Neuronal stem cell (in vitro differentiated cells): ENCODE measurements around the gene SPOCK1.

Source experiments
- DNase-seq: peaks from one replicate; pipeline ENCODE4 v3.0.0-alpha.2; 2013; ENCODE audit warnings: low spot score
- H2AFZ ChIP-seq: one replicate; pipeline ENCODE4 v1.6.1; 2013; ENCODE audit warnings: mild to moderate bottlenecking, low read length, inconsistent platforms
- H2AK5ac ChIP-seq: 2 replicates; pipeline ENCODE4 v1.6.1; 2013; ENCODE audit warnings: low read depth, mild to moderate bottlenecking, inconsistent platforms, low read length, moderate library complexity, mixed read lengths
- H2BK120ac ChIP-seq: 2 replicates; pipeline ENCODE4 v1.6.1; 2013; ENCODE audit warnings: low read depth, mild to moderate bottlenecking, inconsistent platforms, low read length, moderate library complexity, mixed read lengths
- H2BK12ac ChIP-seq: one replicate; pipeline ENCODE4 v1.6.1; 2013; ENCODE audit warnings: low read length, inconsistent platforms
- H2BK15ac ChIP-seq: 2 replicates; pipeline ENCODE4 v1.6.1; 2013; ENCODE audit warnings: mild to moderate bottlenecking, low read length, inconsistent platforms, mixed read lengths
- H2BK5ac ChIP-seq: one replicate; pipeline ENCODE4 v1.6.1; 2013; ENCODE audit warnings: inconsistent platforms, mild to moderate bottlenecking, low read length, moderate library complexity
- H3K14ac ChIP-seq: one replicate; pipeline ENCODE4 v1.6.1; 2013; ENCODE audit warnings: low read length, inconsistent platforms
- H3K18ac ChIP-seq: 2 replicates; pipeline ENCODE4 v1.6.1; 2013; ENCODE audit warnings: low read length, inconsistent platforms
- H3K23ac ChIP-seq: 2 replicates; pipeline ENCODE4 v1.6.1; 2013; ENCODE audit warnings: low read depth, mild to moderate bottlenecking, mixed read lengths, low read length, inconsistent platforms; ENCODE audit not compliant: poor library complexity
- H3K27ac ChIP-seq: replicated peaks from 3 replicates; pipeline ENCODE4 v1.5.1; 2013; ENCODE audit warnings: low read length, inconsistent platforms
- H3K27me3 ChIP-seq, 3 experiments: 2 replicates each; pipeline ENCODE4 v1.6.1; 2013; ENCODE audit warnings: low read length in 3 of 3, mild to moderate bottlenecking in 2 of 3, inconsistent platforms in 1 of 3, low read depth in 1 of 3, mixed read lengths in 1 of 3, moderate library complexity in 1 of 3; ENCODE audit not compliant: control insufficient read depth in 3 of 3, insufficient read depth in 3 of 3
- H3K36me3 ChIP-seq, 2 donors: replicated peaks in 1 of 2; 2 replicates each; pipeline ENCODE4 v1.6.1; 2013; ENCODE audit warnings: low read length in 2 of 2; ENCODE audit not compliant: control insufficient read depth in 2 of 2, insufficient read depth in 2 of 2
- H3K4ac ChIP-seq: 2 replicates; pipeline ENCODE4 v1.6.1; 2013; ENCODE audit warnings: inconsistent platforms, mild to moderate bottlenecking, low read length, moderate library complexity
- H3K4me1 ChIP-seq, 2 donors: 1 replicate in 1 of 2; 2 replicates in 1 of 2; pipeline ENCODE4 v1.6.1; 2013; ENCODE audit warnings: low read length in 2 of 2, low read depth in 1 of 2; ENCODE audit not compliant: control insufficient read depth in 2 of 2, insufficient read depth in 1 of 2
- H3K4me2 ChIP-seq: one replicate; pipeline ENCODE4 v1.6.1; 2013; ENCODE audit warnings: mild to moderate bottlenecking, low read length, inconsistent platforms; ENCODE audit not compliant: insufficient read depth, poor library complexity, severe bottlenecking
- H3K4me3 ChIP-seq, 2 donors: 2 replicates each; pipeline ENCODE4 v1.5.1; 2013; ENCODE audit warnings: low read length in 2 of 2, mild to moderate bottlenecking in 2 of 2, inconsistent platforms in 1 of 2, moderate library complexity in 1 of 2
- H3K79me1 ChIP-seq: one replicate; pipeline ENCODE4 v1.6.1; 2013; ENCODE audit warnings: low read depth, mild to moderate bottlenecking, inconsistent platforms, low read length, moderate library complexity
- H3K9ac ChIP-seq: one replicate; pipeline ENCODE4 v1.6.1; 2013; ENCODE audit warnings: mild to moderate bottlenecking, low read depth, low read length, inconsistent platforms; ENCODE audit not compliant: poor library complexity
- H3K9me3 ChIP-seq, 2 donors: replicated peaks in 1 of 2; 2 replicates each; pipeline versions ENCODE3 to v1.6.1; 2013; ENCODE audit warnings: low read length in 2 of 2, mild to moderate bottlenecking in 2 of 2, inconsistent platforms in 1 of 2, low read depth in 1 of 2, mixed read lengths in 1 of 2, moderate library complexity in 1 of 2; ENCODE audit not compliant: control insufficient read depth in 2 of 2, insufficient read depth in 1 of 2
- H4K8ac ChIP-seq: one replicate; pipeline ENCODE4 v1.6.1; 2013; ENCODE audit warnings: low read depth, mild to moderate bottlenecking, inconsistent platforms, low read length, moderate library complexity
- H4K91ac ChIP-seq: one replicate; pipeline ENCODE4 v1.6.1; 2013; ENCODE audit warnings: low read length, low read depth, mild to moderate bottlenecking, inconsistent platforms; ENCODE audit not compliant: poor library complexity
- WGBS, 2 donors: extraction: QIAGEN DNeasy Blood & Tissue Kit; methylation state at CpG; one replicate each; pipeline ENCODE4 v1.1.7; 2013; ENCODE audit warnings: missing lambda C conversion rate in 2 of 2, mixed read lengths in 1 of 2; ENCODE audit not compliant: insufficient read length in 2 of 2, insufficient replicate concordance in 1 of 2; ENCODE audit errors: extremely low coverage in 2 of 2; 5-methylcytosine and 5-hydroxymethylcytosine counted together

The SPOCK1 gene

DNA sequence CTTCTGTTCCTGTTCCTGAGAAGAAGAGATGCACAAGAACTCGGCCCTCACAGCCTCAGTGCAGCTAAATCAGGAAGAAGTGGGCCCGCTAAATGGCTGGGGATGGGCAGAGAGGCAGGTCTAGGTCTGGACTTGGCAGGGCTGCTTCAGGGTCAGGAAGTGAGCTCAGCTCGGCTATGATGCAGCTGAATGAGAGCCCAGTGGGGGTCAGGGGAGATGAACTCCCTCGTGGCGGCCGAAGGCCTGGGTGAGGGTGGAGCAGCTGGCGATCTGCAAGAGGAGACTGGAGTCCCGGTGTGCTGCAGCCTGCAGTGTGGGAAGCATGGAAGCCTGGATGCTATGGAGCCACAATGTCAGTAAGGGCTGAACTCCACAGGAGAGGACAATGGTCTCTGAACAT, 466.2 kb downstream of the SPOCK1 start:
- H4K8ac ChIP-seq = no peak overlapping the region

GRCh38 chr5:137027758-137028157, 471.4 kb downstream of the SPOCK1 start:
- Histone ChIP-seq H3K9me3 (no peaks in the 10 kb centered on the region), H3K9ac (no peak overlapping the region), H3K36me3 (no peaks in the 10 kb centered on the region), H2BK120ac (no peak overlapping the region), H3K14ac (no peak overlapping the region), H2BK15ac (no peak overlapping the region), H3K4me3 (no peak overlapping the region), H4K91ac (no peak overlapping the region), H3K4ac (no peak overlapping the region), H3K79me1 (no peaks in the 10 kb centered on the region), H3K23ac (no peak overlapping the region), H3K4me2 (no peak overlapping the region), H2AK5ac (no peak overlapping the region), H4K8ac (no peak overlapping the region), H2AFZ (no peak overlapping the region), H2BK5ac (no peak overlapping the region), H3K4me1 (peaks cover 0 to 6% of the 10 kb centered on the region in 2 donors), H2BK12ac (no peak overlapping the region), H3K18ac (no peak overlapping the region), H3K27me3 (no peaks in the 10 kb centered on the region), H3K27ac (no peak overlapping the region)
- WGBS, 2 donors = no CpG with 5 or more reads among the region's 1 CpG
- no peak for DNase-seq

More for the DNA sequence above, 466.2 kb downstream of the SPOCK1 start:
- Histone ChIP-seq H3K27me3 (no peaks in the 10 kb centered on the region), H2BK120ac (no peak overlapping the region), H3K27ac (no peak overlapping the region), H3K4me2 (no peak overlapping the region), H3K79me1 (no peaks in the 10 kb centered on the region), H2BK15ac (no peak overlapping the region), H4K91ac (no peak overlapping the region), H2BK5ac (no peak overlapping the region), H2BK12ac (peak overlapping the region; percentile 1), H2AK5ac (no peak overlapping the region), H3K36me3 (no peaks in the 10 kb centered on the region), H3K4ac (no peak overlapping the region), H3K9me3 (no peaks in the 10 kb centered on the region), H3K4me3 (no peak overlapping the region), H2AFZ (no peak overlapping the region), H3K14ac (no peak overlapping the region), H3K18ac (no peak overlapping the region), H3K9ac (no peak overlapping the region), H3K4me1 (peaks cover 6 to 9% of the 10 kb centered on the region in 2 donors), H3K23ac (no peak overlapping the region)
- no peak for DNase-seq
- WGBS, 2 donors = no CpG with 5 or more reads among the region's 8 CpGs

GRCh38 chr5:137026296-137026695, 472.8 kb downstream of the SPOCK1 start:
- Histone ChIP-seq H3K27me3 (no peaks in the 10 kb centered on the region), H3K79me1 (no peaks in the 10 kb centered on the region), H3K4ac (no peak overlapping the region), H3K9me3 (no peaks in the 10 kb centered on the region), H3K9ac (no peak overlapping the region), H3K4me3 (no peak overlapping the region), H3K36me3 (no peaks in the 10 kb centered on the region), H2BK120ac (no peak overlapping the region), H3K4me1 (peaks cover 0 to 6% of the 10 kb centered on the region in 2 donors), H4K8ac (no peak overlapping the region), H3K14ac (no peak overlapping the region), H3K18ac (no peak overlapping the region), H2BK15ac (no peak overlapping the region), H3K4me2 (no peak overlapping the region), H3K23ac (no peak overlapping the region), H3K27ac (no peak overlapping the region), H4K91ac (no peak overlapping the region), H2AFZ (no peak overlapping the region), H2AK5ac (no peak overlapping the region), H2BK5ac (no peak overlapping the region), H2BK12ac (no peak overlapping the region)
- DNase-seq = no peak
- no CpG with 5 or more reads among the region's 2 CpGs for WGBS, 2 donors

DNA sequence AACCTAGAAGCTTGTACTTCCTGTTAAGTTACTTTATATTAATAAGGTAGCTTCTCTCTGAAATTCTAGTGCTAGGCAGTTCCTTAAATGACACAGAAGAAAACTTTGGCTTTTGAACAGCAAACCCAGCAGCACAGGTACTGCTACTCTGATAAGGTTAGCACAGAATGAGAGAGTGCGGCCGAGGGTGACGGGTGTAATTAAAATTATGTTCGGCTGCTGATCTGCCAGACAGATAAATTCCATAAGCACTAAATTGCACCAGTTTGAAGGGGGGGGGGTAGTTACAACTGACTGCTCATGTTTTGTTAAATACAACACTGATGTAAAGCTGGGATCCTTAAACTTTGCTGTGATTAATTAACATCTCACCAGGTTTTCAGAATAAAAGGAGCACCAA, 475.1 kb downstream of the SPOCK1 start:
- no peak overlapping the region for H3K14ac ChIP-seq
- H3K9me3 ChIP-seq = no peaks in the 10 kb centered on the region
- no peak overlapping the region for H3K4me3 ChIP-seq
- no peak overlapping the region for H2BK120ac ChIP-seq
- H4K8ac ChIP-seq = no peak overlapping the region
- no peak overlapping the region for H3K9ac ChIP-seq
- no peak overlapping the region for H3K4ac ChIP-seq
- no peak overlapping the region for H3K27ac ChIP-seq
- H3K18ac ChIP-seq = no peak overlapping the region
- H2BK12ac ChIP-seq = no peak overlapping the region
- H3K4me2 ChIP-seq = no peak overlapping the region
- H2AFZ ChIP-seq = no peak overlapping the region
- H3K4me1 ChIP-seq = peaks cover 0 to 6% of the 10 kb centered on the region in 2 donors
- no peak overlapping the region for H4K91ac ChIP-seq
- DNase-seq = no peak
- no peaks in the 10 kb centered on the region for H3K36me3 ChIP-seq
- WGBS, 2 donors = no CpG with 5 or more reads among the region's 4 CpGs
- no peak overlapping the region for H2BK5ac ChIP-seq
- no peaks in the 10 kb centered on the region for H3K79me1 ChIP-seq
- H2AK5ac ChIP-seq = no peak overlapping the region
- H3K27me3 ChIP-seq = no peaks in the 10 kb centered on the region
- no peak overlapping the region for H3K23ac ChIP-seq
- H2BK15ac ChIP-seq = no peak overlapping the region
